Activated naive CD8-positive, alpha-beta T cell treated with anti-CD3 and anti-CD28 coated beads, Interleukin-2, amount 10 ng/mL, durations not matched to agents 7 days and 5 days (primary cell): ENCODE results near the gene CXCR6. TPM values are rescaled to one million over a fixed set of nuclear protein-coding genes. Genes with fewer than 3 reads are reported as not detected.

ENCODE experiments used
- ATAC-seq: fragments of 150-1000 bp; cut with Tn5 transposase; one replicate; pipeline ENCODE4 v1.10.0; 2021; ENCODE audit warnings: low read depth, moderate library complexity
- POLR2A ChIA-PET: fragments of 350-600 bp; sonication (Branson Sonifier 250); formaldehyde crosslinking; loops from one replicate; lab custom pipeline; 2021; ENCODE audit warnings: antibody characterized with exemption; lab: Charles Lee
- DNase-seq: peaks from one replicate; pipeline ENCODE4 v3.0.0; 2021
- H3K27ac Mint-ChIP-seq: one replicate; pipeline ENCODE4 v1.8.0; 2022; ENCODE audit warnings: mild to moderate bottlenecking, mixed read lengths
- H3K27me3 Mint-ChIP-seq: one replicate; pipeline ENCODE4 v1.8.0; 2022; ENCODE audit warnings: mild to moderate bottlenecking, moderate library complexity, mixed read lengths
- H3K36me3 Mint-ChIP-seq: one replicate; pipeline ENCODE4 v1.8.0; 2021; ENCODE audit warnings: mild to moderate bottlenecking, mixed read lengths
- H3K4me1 Mint-ChIP-seq: one replicate; pipeline ENCODE4 v1.8.0; 2021; ENCODE audit warnings: mixed read lengths
- H3K4me3 Mint-ChIP-seq: one replicate; pipeline ENCODE4 v1.8.0; 2022; ENCODE audit warnings: mild to moderate bottlenecking, moderate library complexity, mixed read lengths
- H3K9me3 Mint-ChIP-seq: one replicate; pipeline ENCODE4 v1.8.0; 2021; ENCODE audit warnings: mixed read lengths
- total RNA-seq, 2 experiments: library from RNA; stranded (reverse); gene quantifications; one replicate each; pipeline ENCODE4 v1.2.3, GENCODE V29; 2021

The CXCR6 gene
- total RNA-seq, 2 experiments from 2014 or later = 12.4 to 13.5 TPM

DNA sequence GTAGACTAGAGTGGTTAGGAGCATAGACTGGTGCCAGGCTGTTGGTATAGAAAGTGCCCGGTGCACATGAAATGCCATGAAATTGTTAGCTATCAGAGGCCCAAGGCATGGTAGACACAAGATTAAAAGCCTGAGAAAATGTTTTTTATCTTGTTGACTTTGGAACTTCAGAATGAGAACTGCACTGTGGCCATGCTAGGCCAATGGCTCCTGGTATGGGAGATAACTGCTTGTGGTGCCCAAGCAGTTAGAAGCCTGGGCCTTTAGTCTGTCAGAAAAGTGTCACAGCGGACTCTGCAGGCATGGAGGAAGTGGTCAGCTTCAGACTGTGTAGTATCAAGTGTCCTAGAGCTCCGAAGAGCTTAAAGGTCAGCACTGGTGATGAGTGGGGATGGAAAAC, 40.5 kb downstream of the CXCR6 start:
- POLR2A ChIA-PET = interaction anchor here (0.8 to 12.9 kb wide), 2 partner anchors 10 to 11 kb away, joined by 3 to 85 read pairs; partner anchors contain the start of gene FYCO1
- H3K36me3 Mint-ChIP-seq = peaks cover 84% of the 10 kb centered on the region
- no peak for DNase-seq
- ATAC-seq = no peak
- no peak overlapping the region for H3K4me3 Mint-ChIP-seq
- H3K27ac Mint-ChIP-seq = no peak overlapping the region
- peaks cover 70% of the 10 kb centered on the region for H3K4me1 Mint-ChIP-seq
- no peaks in the 10 kb centered on the region for H3K9me3 Mint-ChIP-seq
- no peaks in the 10 kb centered on the region for H3K27me3 Mint-ChIP-seq

DNA sequence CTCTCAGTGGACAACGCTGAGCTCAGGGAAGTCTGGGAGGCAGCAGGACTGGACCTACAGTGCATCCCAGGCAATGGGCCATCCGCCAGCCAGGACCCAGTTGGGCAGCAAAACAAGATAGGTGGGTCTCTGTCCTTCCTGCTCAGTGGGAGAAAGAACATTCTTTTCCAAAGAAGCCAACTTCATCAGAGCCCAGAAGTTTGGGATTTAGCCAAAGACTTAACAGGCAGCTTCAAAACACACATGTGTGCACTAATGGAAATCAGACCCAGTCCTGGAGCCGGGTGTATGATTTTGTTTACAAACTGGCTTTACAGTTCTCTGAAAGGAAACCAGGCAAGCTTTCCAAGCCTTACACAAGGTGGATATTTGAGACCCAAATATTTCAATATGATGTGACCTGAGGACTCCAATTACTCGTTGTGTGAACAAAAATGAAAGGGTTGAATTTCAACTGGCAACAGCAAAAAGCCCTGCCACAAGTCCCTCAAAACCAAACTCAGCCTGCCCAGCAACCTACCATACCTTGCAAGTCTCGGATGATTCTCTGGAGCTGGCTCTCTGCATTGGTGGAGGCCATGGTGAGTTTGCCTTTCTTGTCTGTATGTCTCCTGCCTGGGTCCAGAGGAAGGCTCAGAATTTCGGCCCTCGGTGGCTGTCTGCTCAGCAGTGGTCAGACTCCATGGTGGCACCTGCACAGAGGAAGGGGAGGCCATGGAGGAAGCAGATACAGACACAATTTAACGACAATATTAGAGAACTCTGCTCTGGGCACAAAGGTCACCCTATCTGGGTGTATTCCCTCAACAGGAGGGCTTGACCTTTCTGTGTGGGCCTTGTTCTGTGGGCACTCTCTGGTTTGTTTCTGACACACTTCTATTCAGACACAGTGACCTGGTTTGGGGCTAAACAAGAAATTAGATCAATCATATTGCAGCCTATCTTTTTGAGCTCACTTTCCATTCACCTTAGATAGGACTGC, 41.4 kb downstream of the CXCR6 start:
- Mint-ChIP-seq H3K27ac (peak overlapping the region; percentile 62), H3K4me1 (peaks cover 67% of the 10 kb centered on the region), H3K9me3 (no peaks in the 10 kb centered on the region), H3K27me3 (no peaks in the 10 kb centered on the region), H3K36me3 (peaks cover 81% of the 10 kb centered on the region), H3K4me3 (no peak overlapping the region)
- ATAC-seq (no peak), DNase-seq (no peak)
- POLR2A ChIA-PET = interaction anchor here (0.6 to 12.9 kb wide), 3 partner anchors 9 to 269 kb away, joined by 4 to 85 read pairs (median 4); partner anchors contain the start of gene FYCO1

DNA sequence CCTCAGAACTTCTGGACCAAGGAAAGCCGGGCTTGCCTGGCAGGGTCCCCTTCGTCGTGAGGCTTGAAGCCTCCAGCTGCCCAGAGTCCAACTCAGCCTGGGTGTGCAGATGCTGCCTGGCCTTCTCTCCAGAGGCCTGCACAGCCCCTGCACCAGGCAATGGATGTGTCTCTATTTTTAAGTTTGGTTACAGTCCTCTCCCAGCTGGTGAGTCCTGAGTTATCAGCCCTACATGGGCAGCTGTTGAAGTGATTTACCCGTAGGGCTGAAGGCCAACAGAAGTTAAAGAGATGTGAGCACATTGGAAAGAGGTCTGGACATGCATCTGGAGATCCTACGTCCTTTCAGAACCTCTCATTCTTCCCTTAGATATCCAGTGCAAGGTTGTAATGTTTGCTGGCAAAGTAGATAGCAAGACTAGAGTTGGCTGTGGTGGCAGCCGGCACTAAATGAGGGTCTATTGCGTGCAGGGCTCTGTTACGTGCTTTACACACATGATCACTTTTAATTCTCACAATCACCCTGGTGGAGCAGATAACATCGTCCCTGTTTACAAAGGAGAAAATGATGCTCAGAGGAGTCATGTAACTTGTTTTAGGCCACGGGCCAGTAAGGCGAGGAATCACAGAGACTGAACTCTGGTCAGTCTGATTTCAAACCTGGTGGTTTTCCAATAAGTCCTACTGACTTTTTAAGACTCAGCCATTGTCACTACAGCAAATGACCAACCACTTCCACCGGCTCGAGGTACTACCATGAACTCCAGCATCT, 42.5 kb downstream of the CXCR6 start:
- Mint-ChIP-seq H3K4me1 (peaks cover 67% of the 10 kb centered on the region), H3K9me3 (no peaks in the 10 kb centered on the region), H3K4me3 (no peak overlapping the region), H3K36me3 (peaks cover 78% of the 10 kb centered on the region), H3K27me3 (no peaks in the 10 kb centered on the region), H3K27ac (no peak overlapping the region)
- DNase-seq = no peak
- ATAC-seq = no peak
- POLR2A ChIA-PET = interaction anchor here (1.8 kb wide), 1 partner anchor 10 kb away, joined by 4 read pairs; no protein-coding TSS in a partner anchor

DNA sequence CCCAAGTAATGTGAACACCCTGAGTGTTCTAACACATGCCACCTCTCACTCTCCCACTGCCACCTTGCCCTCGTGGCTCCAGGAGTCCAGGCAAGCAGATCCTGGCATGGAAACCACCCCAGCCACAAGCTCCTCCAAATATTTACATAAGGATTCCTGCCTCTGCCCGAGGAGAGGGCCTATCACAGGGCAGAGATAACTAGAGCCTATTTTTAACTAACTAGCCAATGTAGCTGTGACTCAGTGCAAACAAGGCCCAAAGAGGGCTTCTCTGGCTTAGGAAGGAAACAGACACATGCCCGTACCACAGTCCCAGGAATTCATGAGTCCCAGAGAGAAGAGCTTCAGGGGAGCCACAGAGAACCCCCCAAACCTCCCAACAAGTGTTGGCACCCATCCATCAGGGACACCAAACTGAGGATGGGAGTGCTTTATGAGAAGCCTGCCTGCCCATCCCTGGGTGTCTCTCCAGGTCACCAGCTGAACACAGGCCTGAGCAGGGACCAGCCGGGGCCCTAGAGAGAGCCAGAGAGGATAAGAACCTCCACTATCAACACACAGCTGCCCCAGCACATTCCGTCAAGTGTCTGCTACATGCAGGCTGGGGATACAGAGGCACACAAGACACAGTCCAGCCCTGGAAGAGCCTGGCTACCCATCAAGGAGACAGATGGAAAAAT, 43.2 kb downstream of the CXCR6 start:
- Mint-ChIP-seq H3K27ac (peak overlapping the region; percentile 23), H3K4me3 (no peak overlapping the region), H3K4me1 (peaks cover 63% of the 10 kb centered on the region), H3K9me3 (no peaks in the 10 kb centered on the region), H3K36me3 (peaks cover 74% of the 10 kb centered on the region), H3K27me3 (no peaks in the 10 kb centered on the region)
- no peak for ATAC-seq
- DNase-seq = no peak
- POLR2A ChIA-PET = interaction anchor here (0.8 kb wide), 1 partner anchor 10 kb away, joined by 3 read pairs; no protein-coding TSS in a partner anchor

DNA sequence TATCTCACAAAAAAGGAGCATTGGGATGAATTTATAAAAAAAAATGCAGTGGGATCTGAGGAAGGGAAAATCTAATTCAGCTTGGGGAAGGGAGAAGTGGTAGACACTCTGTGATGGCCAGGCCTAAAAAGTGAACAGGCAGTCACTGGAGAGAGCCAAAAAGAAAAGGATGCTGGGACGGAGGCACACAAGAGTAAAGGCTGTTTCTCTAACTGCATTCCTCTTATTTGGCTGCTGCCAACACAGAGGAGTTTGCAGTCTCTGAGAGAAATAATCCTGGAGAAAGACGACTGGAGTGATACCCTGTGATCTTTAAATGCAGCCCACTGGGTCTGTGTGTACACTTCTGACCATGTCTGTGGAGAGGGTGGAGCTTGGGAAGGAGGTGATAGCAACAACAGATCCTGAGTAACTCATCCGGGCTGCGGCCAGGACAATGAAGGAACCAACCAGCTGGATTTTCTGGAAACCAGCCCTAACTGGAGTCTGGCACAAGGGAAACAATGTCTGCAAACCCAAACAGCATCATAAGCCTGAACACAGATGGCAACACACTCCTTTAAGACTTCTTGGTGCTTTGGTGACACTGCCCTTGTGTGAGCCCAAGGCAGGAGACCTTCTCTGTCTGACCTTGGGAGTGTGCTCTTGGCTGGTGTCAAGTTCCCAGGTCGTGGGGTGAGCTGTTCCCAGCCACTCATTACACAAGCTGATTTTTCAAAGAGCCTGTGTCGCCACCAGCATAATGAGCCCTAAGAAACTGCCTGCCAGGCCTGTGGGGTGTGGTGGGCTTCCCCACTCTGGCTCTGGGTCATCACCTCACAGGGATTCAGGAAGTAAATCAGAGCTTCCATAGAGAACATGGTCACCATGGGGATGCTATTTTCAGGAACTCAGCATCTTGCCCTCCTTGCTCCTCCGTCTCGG, 44.4 kb downstream of the CXCR6 start:
- POLR2A ChIA-PET = interaction anchor here (1.6 to 1.8 kb wide), 2 partner anchors 44 to 49 kb away, joined by 3 to 5 read pairs; partner anchors contain the start of gene CXCR6
- peaks cover 73% of the 10 kb centered on the region for H3K36me3 Mint-ChIP-seq
- H3K9me3 Mint-ChIP-seq = no peaks in the 10 kb centered on the region
- ATAC-seq = no peak
- H3K27me3 Mint-ChIP-seq = no peaks in the 10 kb centered on the region
- H3K27ac Mint-ChIP-seq = peak overlapping the region; percentile 5
- no peak overlapping the region for H3K4me3 Mint-ChIP-seq
- peaks cover 68% of the 10 kb centered on the region for H3K4me1 Mint-ChIP-seq
- DNase-seq = no peak

DNA sequence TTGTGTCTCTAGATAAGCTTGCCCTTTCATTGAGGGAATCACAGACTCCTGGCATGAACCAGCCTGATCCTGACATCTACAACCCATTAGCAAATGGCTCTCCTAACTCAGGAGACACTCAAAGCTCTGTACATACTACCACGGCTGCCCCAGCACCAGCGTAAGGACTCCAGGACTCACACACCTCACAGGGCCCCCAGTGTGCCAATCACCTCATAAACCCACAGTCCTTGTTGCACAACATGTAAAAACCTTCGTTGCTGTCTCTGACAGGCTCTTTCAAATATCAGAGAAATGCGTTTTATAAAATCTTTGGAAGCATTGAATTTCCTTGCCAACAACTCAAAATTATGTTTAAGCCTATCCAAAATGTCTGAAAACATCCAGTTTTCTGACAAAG, 45.1 kb downstream of the CXCR6 start:
- Mint-ChIP-seq H3K9me3 (no peaks in the 10 kb centered on the region), H3K36me3 (peaks cover 71% of the 10 kb centered on the region), H3K27me3 (no peaks in the 10 kb centered on the region), H3K4me1 (peaks cover 72% of the 10 kb centered on the region), H3K4me3 (no peak overlapping the region), H3K27ac (peak overlapping the region; percentile 5)
- ATAC-seq (no peak), DNase-seq (no peak)
- POLR2A ChIA-PET = interaction anchor here (0.6 to 1.8 kb wide), 3 partner anchors 45 to 96 kb away, joined by 3 to 5 read pairs (median 3); partner anchors contain the start of gene CXCR6

DNA sequence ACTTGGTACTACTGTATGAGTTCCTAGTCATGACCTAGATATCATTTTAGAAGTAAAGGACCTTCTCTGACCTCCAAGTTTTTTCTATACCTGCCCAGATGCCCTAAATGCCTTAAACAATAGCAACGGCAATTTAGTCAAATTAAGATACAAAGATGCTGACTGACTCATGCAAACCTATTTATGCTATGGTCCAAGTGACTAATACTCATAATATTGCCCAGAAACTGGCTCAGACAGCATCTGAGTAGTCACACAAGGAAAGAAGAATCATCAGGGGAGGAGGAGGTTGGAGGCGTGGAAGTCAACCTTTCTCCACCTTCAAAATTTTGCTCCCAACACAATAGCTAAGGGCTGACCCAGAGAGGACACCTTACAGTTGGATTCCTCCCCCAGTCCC, 45.5 kb downstream of the CXCR6 start:
- POLR2A ChIA-PET = interaction anchor here (0.6 to 1.8 kb wide), 3 partner anchors 46 to 96 kb away, joined by 3 to 5 read pairs (median 3); partner anchors contain the start of gene CXCR6
- Mint-ChIP-seq H3K9me3 (no peaks in the 10 kb centered on the region), H3K27ac (no peak overlapping the region), H3K4me3 (no peak overlapping the region), H3K27me3 (no peaks in the 10 kb centered on the region), H3K4me1 (peaks cover 75% of the 10 kb centered on the region), H3K36me3 (peaks cover 67% of the 10 kb centered on the region)
- ATAC-seq (no peak), DNase-seq (no peak)

DNA sequence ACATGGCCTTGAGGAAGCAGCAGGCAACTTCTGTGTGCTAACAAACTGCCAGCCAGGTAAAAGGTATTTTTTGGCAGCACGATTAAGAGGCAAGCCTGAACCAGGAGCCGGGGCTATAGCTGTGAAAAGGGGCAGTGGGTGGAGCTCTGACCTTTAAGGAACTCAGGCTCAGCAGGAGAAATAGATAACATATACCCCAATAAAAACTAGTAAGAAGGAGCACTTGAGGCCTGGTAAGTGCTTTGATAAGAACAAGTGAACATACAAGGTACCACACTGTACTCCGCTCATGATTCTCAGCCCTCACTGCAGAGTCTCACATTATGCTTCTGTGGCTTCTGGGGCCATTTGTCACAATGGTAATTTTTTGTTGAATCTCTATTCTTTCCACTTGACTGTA, 46.9 kb downstream of the CXCR6 start:
- Mint-ChIP-seq H3K27me3 (no peaks in the 10 kb centered on the region), H3K4me1 (peaks cover 74% of the 10 kb centered on the region), H3K36me3 (peaks cover 55% of the 10 kb centered on the region), H3K9me3 (no peaks in the 10 kb centered on the region), H3K27ac (peak overlapping the region; percentile 55), H3K4me3 (no peak overlapping the region)
- DNase-seq (no peak), ATAC-seq (no peak)
- POLR2A ChIA-PET = no interaction called here

DNA sequence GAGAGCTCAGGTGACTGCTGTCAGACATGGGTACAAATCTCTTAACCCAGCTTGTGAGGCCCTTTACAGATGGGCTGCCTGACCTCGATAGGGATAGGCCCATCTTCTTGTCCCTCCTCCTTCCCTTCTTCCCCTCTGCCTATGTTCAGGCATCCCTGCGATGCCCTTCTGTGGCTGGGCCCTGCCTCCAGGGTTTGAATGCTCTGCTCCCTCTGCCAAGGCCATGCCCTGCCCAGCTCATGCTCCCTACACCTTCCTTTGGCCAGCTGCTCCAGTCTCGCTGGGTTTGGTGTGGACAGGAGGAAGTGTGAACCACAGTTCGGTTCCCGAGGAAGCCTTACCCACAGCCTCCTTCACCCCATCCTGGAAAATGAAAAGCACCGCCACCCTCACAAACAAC, 48.1 kb downstream of the CXCR6 start:
- POLR2A ChIA-PET = interaction anchor here (0.7 to 6.5 kb wide), 4 partner anchors 13 to 85 kb away, joined by 3 to 85 read pairs (median 4); no protein-coding TSS in a partner anchor
- Mint-ChIP-seq H3K4me3 (peak overlapping the region; percentile 36), H3K27me3 (no peaks in the 10 kb centered on the region), H3K9me3 (no peaks in the 10 kb centered on the region), H3K36me3 (peaks cover 47% of the 10 kb centered on the region), H3K4me1 (peaks cover 69% of the 10 kb centered on the region), H3K27ac (peak overlapping the region; percentile 81)
- no peak for DNase-seq
- no peak for ATAC-seq

DNA sequence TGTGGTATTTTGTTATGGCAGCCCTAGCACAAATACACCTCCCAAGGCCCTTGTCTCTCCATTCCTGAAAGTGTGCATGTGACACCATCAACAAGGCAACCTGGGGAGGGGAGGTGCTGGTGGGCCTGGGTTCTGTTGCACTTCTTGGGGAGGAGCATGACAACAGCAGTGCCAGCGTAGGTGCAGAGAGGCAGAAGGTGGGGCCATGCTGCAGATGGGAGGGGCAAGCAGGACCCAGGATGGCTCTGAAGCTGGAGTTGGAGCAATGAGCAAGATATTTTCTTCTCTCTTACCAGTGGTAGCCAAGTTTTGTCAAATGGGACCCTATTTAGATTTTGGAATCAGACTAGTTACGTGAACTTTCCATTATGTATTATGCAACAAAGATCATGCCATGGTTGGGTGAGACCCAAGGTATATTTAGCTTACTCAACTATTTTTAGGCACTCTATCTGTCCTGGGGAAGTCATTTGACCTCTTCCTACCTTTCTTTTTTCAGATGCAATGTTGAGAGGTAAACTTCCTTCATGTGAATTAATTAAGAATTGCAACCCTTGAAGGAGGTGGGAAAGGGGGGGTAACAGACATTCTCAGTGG, 49.0 kb downstream of the CXCR6 start:
- POLR2A ChIA-PET = interaction anchor here (1.0 to 6.5 kb wide), 4 partner anchors 14 to 299 kb away, joined by 3 to 85 read pairs (median 18); partner anchors contain the start of gene CXCR6
- Mint-ChIP-seq H3K9me3 (no peaks in the 10 kb centered on the region), H3K27ac (peak overlapping the region; percentile 81), H3K27me3 (no peaks in the 10 kb centered on the region), H3K36me3 (peaks cover 43% of the 10 kb centered on the region), H3K4me1 (peaks cover 66% of the 10 kb centered on the region), H3K4me3 (peak overlapping the region; percentile 78)
- ATAC-seq = no peak
- no peak for DNase-seq

DNA sequence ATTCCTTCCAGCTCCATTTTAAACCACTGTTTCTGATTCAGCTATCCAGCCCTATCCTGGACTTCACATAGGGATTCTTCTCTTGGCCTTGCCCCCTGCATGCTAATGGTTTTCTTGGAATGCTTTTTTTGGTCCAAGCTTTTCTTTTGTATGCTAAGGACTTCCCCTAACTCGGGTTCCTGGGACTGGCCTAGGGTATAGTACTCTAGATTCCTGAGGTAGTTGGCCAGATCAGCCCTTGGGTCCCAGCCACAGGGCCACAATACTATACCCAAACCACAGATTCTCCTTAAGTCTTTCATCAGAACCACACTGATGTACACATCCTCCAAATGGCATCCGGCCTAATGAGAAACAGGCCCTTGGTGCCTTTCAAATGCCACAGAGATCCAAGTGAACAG, 49.6 kb downstream of the CXCR6 start:
- Mint-ChIP-seq H3K4me3 (peak overlapping the region; percentile 78), H3K27me3 (peaks cover 2% of the 10 kb centered on the region), H3K4me1 (peaks cover 62% of the 10 kb centered on the region), H3K27ac (peak overlapping the region; percentile 81), H3K9me3 (no peaks in the 10 kb centered on the region), H3K36me3 (peaks cover 39% of the 10 kb centered on the region)
- POLR2A ChIA-PET = interaction anchor here (1.0 to 6.5 kb wide), 5 partner anchors 15 to 299 kb away, joined by 3 to 85 read pairs (median 3); partner anchors contain the start of gene CXCR6
- DNase-seq (no peak), ATAC-seq (no peak)
